Stimulated activated CD4-positive, alpha-beta T cell treated with anti-CD3 and anti-CD28 coated beads, Interleukin-15, amount 100 ng/mL, for 48 hours (primary cell): ENCODE measurements around the gene ATP6V0E2.
"Not testable (repeated sequence)": the region's sequence is repeated elsewhere in the genome, so short reads cannot be mapped to it uniquely, and the experiment has no call there.

ENCODE experiments used
- DNase-seq, 2 donors: peaks; one replicate each; pipeline ENCODE4 v3.0.0-alpha.2; 2020; ENCODE audit warnings: low read depth in 2 of 2

ATP6V0E2 gene

GRCh38 chr7:149879271-149879743 is 5.5 kb downstream of the ATP6V0E2 start:
- DNase-seq: no peak

- DNase-seq: no peak
These were observed 6.2 kb downstream of the ATP6V0E2 start for GRCh38 chr7:149879766-149880637.

- DNase-seq: no peak
These were observed 7.0 kb downstream of the ATP6V0E2 start for GRCh38 chr7:149880638-149881311.

- DNase-seq: no peak
These were observed 7.8 kb downstream of the ATP6V0E2 start for GRCh38 chr7:149881328-149882247.

GRCh38 chr7:149882248-149883047 is 8.7 kb downstream of the ATP6V0E2 start:
- DNase-seq: no peak

- no peak for DNase-seq
These were observed 9.3 kb downstream of the ATP6V0E2 start for GRCh38 chr7:149883048-149883438.

- DNase-seq: peak in 1 of 2 donors; percentile 39
These were observed 9.7 kb downstream of the ATP6V0E2 start for GRCh38 chr7:149883452-149883861.

- DNase-seq: no peak
These were observed 10.2 kb downstream of the ATP6V0E2 start for GRCh38 chr7:149884016-149884415.

GRCh38 chr7:149884541-149884940 is 10.8 kb downstream of the ATP6V0E2 start:
- no peak for DNase-seq

GRCh38 chr7:149885191-149886017 is 11.6 kb downstream of the ATP6V0E2 start:
- DNase-seq: no peak

GRCh38 chr7:149886018-149886415 is 12.2 kb downstream of the ATP6V0E2 start:
- DNase-seq: no peak

GRCh38 chr7:149887311-149887710 is 13.5 kb downstream of the ATP6V0E2 start:
- DNase-seq: no peak

- DNase-seq: not testable (repeated sequence)
These were observed 16.9 kb downstream of the ATP6V0E2 start for GRCh38 chr7:149890715-149891114.

GRCh38 chr7:149894957-149895356 is 21.2 kb downstream of the ATP6V0E2 start:
- DNase-seq: not testable (repeated sequence)

- DNase-seq: not testable (repeated sequence)
These were observed 34.1 kb downstream of the ATP6V0E2 start for GRCh38 chr7:149907776-149908376.

- DNase-seq: not testable (repeated sequence)
These were observed 36.5 kb downstream of the ATP6V0E2 start for GRCh38 chr7:149910219-149910618.

GRCh38 chr7:149912126-149912525 is 38.4 kb downstream of the ATP6V0E2 start:
- DNase-seq: not testable (repeated sequence)

GRCh38 chr7:149926414-149926813 is 52.6 kb downstream of the ATP6V0E2 start:
- not testable (repeated sequence) for DNase-seq
